Stomach (tissue), 9 donors: ENCODE data around the gene ALX4. TPM values are rescaled to one million over a fixed set of nuclear protein-coding genes. Genes with fewer than 3 reads are reported as not detected.

ENCODE experiments used
- DNase-seq, 2 donors: peaks; one replicate each; pipeline versions ENCODE4 v3.0.0 to v3.0.0-alpha.2; 2013 to 2019
- H3K27ac ChIP-seq, 5 donors: fragments of 200-600 bp in 4 of 5; sonication (generic) in 4 of 5; one replicate each; pipeline ENCODE4 v1.5.1; 2013 to 2019; ENCODE audit warnings: mild to moderate bottlenecking in 1 of 5, moderate library complexity in 1 of 5
- H3K27me3 ChIP-seq, 3 donors: fragments of 200-600 bp; sonication (generic); one replicate each; pipeline ENCODE4 v1.5.1; 2017 to 2019; ENCODE audit warnings: mixed run types in 1 of 3
- H3K36me3 ChIP-seq, 4 donors: fragments of 200-600 bp; sonication (generic); 1 replicate in 3 of 4; 2 replicates in 1 of 4; pipeline ENCODE4 v1.5.1; 2016 to 2019
- H3K4me1 ChIP-seq, 4 donors: fragments of 200-600 bp; sonication (generic); one replicate each; pipeline ENCODE4 v1.5.1; 2016 to 2019
- H3K4me3 ChIP-seq, 4 donors: fragments of 200-600 bp; sonication (generic) in 3 of 4; one replicate each; pipeline ENCODE4 v1.5.1; 2016 to 2019; ENCODE audit warnings: mild to moderate bottlenecking in 1 of 4
- H3K9me3 ChIP-seq, 4 donors: fragments of 200-600 bp; sonication (generic); one replicate each; pipeline ENCODE4 v1.5.1; 2016 to 2019
- CTCF ChIP-seq, 7 experiments: fragments of 450-650 bp in 4 of 7; fragments of 200-600 bp in 3 of 7; sonication (generic) in 3 of 7; IDR thresholded peaks; one replicate each; pipeline ENCODE4 v1.5.1; 2016 to 2019; ENCODE audit warnings: antibody characterized with exemption in 7 of 7, control low read depth in 2 of 7, mild to moderate bottlenecking in 1 of 7
- EP300 ChIP-seq: sonication (generic); formaldehyde crosslinking; IDR thresholded peaks from one replicate; pipeline ENCODE4 v1.6.1; 2017; ENCODE audit warnings: antibody characterized with exemption
- POLR2A ChIP-seq, 4 donors: fragments of 450-650 bp; IDR thresholded peaks; one replicate each; pipeline ENCODE4 v1.6.1; 2016; ENCODE audit warnings: antibody characterized with exemption in 4 of 4, control low read depth in 2 of 4, mild to moderate bottlenecking in 1 of 4, moderate library complexity in 1 of 4
- POLR2AphosphoS5 ChIP-seq, 3 donors: sonication (generic); formaldehyde crosslinking; IDR thresholded peaks; one replicate each; pipeline ENCODE4 v1.6.1; 2016; ENCODE audit warnings: antibody characterized with exemption in 3 of 3
- WGBS, 5 donors: extraction: QIAGEN DNeasy Blood & Tissue Kit in 3 of 5; methylation state at CpG; one replicate each; pipeline versions ENCODE4 v1.1.5 to v1.1.7; 2013 to 2018; 5-methylcytosine and 5-hydroxymethylcytosine counted together
- intact Hi-C: fragments of 100-400 bp; cut with DNase I; formaldehyde crosslinking; loops from one replicate; pipeline ENCODE4 v1.15.1; 2023; ENCODE audit warnings: low total_unique reads
- polyA plus RNA-seq, 3 donors: library from polyadenylated mRNA; stranded (reverse); fragments of 200-250 nt; gene quantifications; one replicate each; pipeline ENCODE4 v1.2.3, GENCODE V29; 2013
- total RNA-seq, 5 donors: library from RNA; depleted of rRNA; stranded (reverse); fragments of >200 nt; gene quantifications; one replicate each; pipeline versions ENCODE4 v1.1.0 to v1.2.3, GENCODE V29; 2014 to 2016
- donor health status: healthy with polysubstance abuse.
- donor health status: Bipolar disorder and iron deficiency.
- donor health status: healthy.

Gene ALX4
- total and polyA plus RNA-seq, 8 donors = not detected

- Histone ChIP-seq H3K9me3 (no peaks in the 10 kb centered on the region), H3K4me3 (no peak overlapping the region), H3K36me3 (no peaks in the 10 kb centered on the region), H3K4me1 (no peaks in the 10 kb centered on the region), H3K27ac (no peak overlapping the region), H3K27me3 (peaks cover 0 to 32% (median 0%) of the 10 kb centered on the region in 3 donors)
- DNase-seq = no peak
- WGBS, 5 donors = 82 to 91% (median 84%) methylated on average over 5 of the region's 5 CpGs
- intact Hi-C loops = no loop called here
- TF ChIP-seq POLR2AphosphoS5 (IDR thresholded peaks at IDR 0.05) (no peak), CTCF (IDR thresholded peaks at IDR 0.05) (no peak), EP300 (no peak)
Measured at GRCh38 chr11:44356351-44356750, 46.4 kb upstream of the ALX4 start.

GRCh38 chr11:44351898-44352498 lies 42.1 kb upstream of the ALX4 start:
- intact Hi-C loops = no loop called here
- no peak for TF ChIP-seq POLR2AphosphoS5 (IDR thresholded peaks at IDR 0.05)
- TF ChIP-seq POLR2A (IDR thresholded peaks at IDR 0.05) = no peak
- no peak for TF ChIP-seq CTCF (IDR thresholded peaks at IDR 0.05)
- no peak for TF ChIP-seq EP300
- Histone ChIP-seq H3K4me3 (no peak overlapping the region), H3K27ac (no peak overlapping the region), H3K9me3 (no peaks in the 10 kb centered on the region), H3K27me3 (peaks cover 0 to 18% (median 3%) of the 10 kb centered on the region in 3 donors), H3K4me1 (no peaks in the 10 kb centered on the region), H3K36me3 (no peaks in the 10 kb centered on the region)
- WGBS, 5 donors = 55 to 65% (median 60%) methylated on average over 7 of the region's 7 CpGs
- DNase-seq = no peak

GRCh38 chr11:44351006-44351660 lies 41.2 kb upstream of the ALX4 start:
- intact Hi-C loops = no loop called here
- Histone ChIP-seq H3K27me3 (peaks cover 0 to 27% (median 3%) of the 10 kb centered on the region in 3 donors), H3K4me3 (no peak overlapping the region), H3K27ac (no peak overlapping the region), H3K36me3 (no peaks in the 10 kb centered on the region), H3K4me1 (no peaks in the 10 kb centered on the region), H3K9me3 (no peaks in the 10 kb centered on the region)
- peak in 1 of 2 donors; percentile 15 for DNase-seq
- WGBS, 5 donors = 77 to 82% (median 80%) methylated on average over 9 of the region's 9 CpGs
- TF ChIP-seq EP300 = no peak
- no peak for TF ChIP-seq POLR2A (IDR thresholded peaks at IDR 0.05)
- TF ChIP-seq POLR2AphosphoS5 (IDR thresholded peaks at IDR 0.05) = no peak
- TF ChIP-seq CTCF (IDR thresholded peaks at IDR 0.05) = no peak

GRCh38 chr11:44349328-44349727 lies 39.4 kb upstream of the ALX4 start:
- Histone ChIP-seq H3K4me3 (no peak overlapping the region), H3K27me3 (peaks cover 0 to 41% (median 3%) of the 10 kb centered on the region in 3 donors), H3K36me3 (no peaks in the 10 kb centered on the region), H3K9me3 (no peaks in the 10 kb centered on the region), H3K4me1 (no peaks in the 10 kb centered on the region), H3K27ac (no peak overlapping the region)
- no peak for DNase-seq
- 49 to 63% (median 54%) methylated on average over 3 of the region's 3 CpGs for WGBS, 5 donors
- TF ChIP-seq CTCF (IDR thresholded peaks at IDR 0.05) = no peak
- no peak for TF ChIP-seq POLR2AphosphoS5 (IDR thresholded peaks at IDR 0.05)
- TF ChIP-seq POLR2A (IDR thresholded peaks at IDR 0.05) = no peak
- no peak for TF ChIP-seq EP300
- intact Hi-C loops = no loop called here
